ENCODE measurements around the gene RERE. TPM values are rescaled to one million over a fixed set of nuclear protein-coding genes. Genes with fewer than 3 reads are reported as not detected.

Gene RERE
- total RNA-seq, 3 donors from 2014 or later, result 99.5 to 204 (median 174) TPM

GRCh38 chr1:8664887-8665286, 152.6 kb downstream of the RERE start:
- Histone ChIP-seq H3K4me1 (ENCODE audit: low read depth) (peaks cover 35% of the 10 kb centered on the region), H3K9me3 (no peaks in the 10 kb centered on the region), H3K4me3 (no peak overlapping the region), H3K36me3 (ENCODE audit: low read depth) (no peaks in the 10 kb centered on the region)
- no peak for TF ChIP-seq CTCF (IDR thresholded peaks at IDR 0.05)
- ATAC-seq, result no peak
- intact Hi-C loops (cut with DNase I, micrococcal nuclease), result no loop called here
- no peak for DNase-seq

GRCh38 chr1:8663915-8664329, 153.5 kb downstream of the RERE start:
- intact Hi-C loops (cut with DNase I, micrococcal nuclease), result no loop called here
- no peak overlapping the region for H3K4me3 ChIP-seq

GRCh38 chr1:8663090-8663802, 154.2 kb downstream of the RERE start:
- no peaks in the 10 kb centered on the region for H3K9me3 ChIP-seq
- no peak for ATAC-seq
- H3K4me3 ChIP-seq, result no peak overlapping the region
- DNase-seq, result no peak
- no peak for TF ChIP-seq CTCF (IDR thresholded peaks at IDR 0.05)
- intact Hi-C loops (cut with DNase I, micrococcal nuclease), result no loop called here
- peaks cover 35% of the 10 kb centered on the region for H3K4me1 ChIP-seq (ENCODE audit: low read depth)
- H3K36me3 ChIP-seq (ENCODE audit: low read depth), result no peaks in the 10 kb centered on the region

More at GRCh38 chr1:8663915-8664329, 153.5 kb downstream of the RERE start:
- peaks cover 35% of the 10 kb centered on the region for H3K4me1 ChIP-seq (ENCODE audit: low read depth)
- H3K9me3 ChIP-seq, result no peaks in the 10 kb centered on the region
- H3K36me3 ChIP-seq (ENCODE audit: low read depth), result no peaks in the 10 kb centered on the region
- DNase-seq, result peak in 1 of 3 donors; percentile 32
- TF ChIP-seq CTCF (IDR thresholded peaks at IDR 0.05), result no peak
- peak; percentile 89 for ATAC-seq

GRCh38 chr1:8662380-8663072, 154.9 kb downstream of the RERE start:
- intact Hi-C loops (cut with DNase I, micrococcal nuclease), result no loop called here
- ATAC-seq, result no peak
- DNase-seq, result no peak
- TF ChIP-seq CTCF (IDR thresholded peaks at IDR 0.05), result no peak
- Histone ChIP-seq H3K36me3 (ENCODE audit: low read depth) (no peaks in the 10 kb centered on the region), H3K4me1 (ENCODE audit: low read depth) (peaks cover 35% of the 10 kb centered on the region), H3K9me3 (no peaks in the 10 kb centered on the region), H3K4me3 (no peak overlapping the region)

DNA sequence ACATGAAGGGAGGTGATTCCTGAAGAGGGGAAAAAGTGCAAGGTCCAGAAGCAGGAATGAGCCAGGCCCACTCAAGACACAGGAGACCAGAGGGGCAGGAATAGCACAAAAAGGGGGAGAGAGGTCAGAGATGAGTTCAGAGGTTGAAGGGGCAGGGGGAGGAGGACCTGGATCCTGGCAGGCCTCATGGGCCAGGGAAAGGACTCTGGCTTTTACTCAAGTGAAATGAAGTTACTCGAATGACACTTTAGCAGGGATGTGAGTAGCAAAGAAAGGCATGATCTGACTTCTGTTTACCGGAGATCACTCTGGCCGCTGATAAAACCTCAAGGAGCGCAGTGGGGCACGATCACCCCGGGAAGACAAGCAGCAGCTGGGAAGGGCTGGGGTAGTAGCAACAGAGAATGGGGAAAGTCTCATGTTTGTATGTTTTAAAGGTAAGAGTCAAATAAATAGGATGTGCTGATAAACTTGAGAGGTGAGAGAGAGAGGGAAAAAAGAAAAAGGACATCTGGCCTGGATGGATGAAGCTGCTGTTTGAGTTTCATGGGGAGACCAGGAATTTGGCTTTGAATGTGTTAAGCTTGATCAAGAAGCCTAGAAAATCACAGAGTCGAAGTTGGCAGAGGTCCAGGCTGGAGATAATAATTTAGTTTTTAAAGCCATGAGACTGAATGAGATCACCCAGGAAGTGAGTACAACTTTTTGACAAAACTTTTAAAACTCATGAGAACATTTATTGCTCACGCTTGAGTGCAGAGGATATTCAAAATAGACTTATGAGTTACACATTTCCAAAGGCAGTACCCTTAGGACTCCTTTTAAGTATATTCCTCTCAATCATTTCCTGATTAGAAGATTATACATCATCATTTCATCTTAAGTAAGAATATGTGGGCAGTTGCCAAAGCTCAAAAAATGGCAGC, 156.0 kb downstream of the RERE start:
- intact Hi-C loops (cut with DNase I, micrococcal nuclease), result no loop called here
- Histone ChIP-seq H3K36me3 (ENCODE audit: low read depth) (no peaks in the 10 kb centered on the region), H3K4me1 (ENCODE audit: low read depth) (peaks cover 29% of the 10 kb centered on the region), H3K4me3 (no peak overlapping the region), H3K9me3 (no peaks in the 10 kb centered on the region)
- TF ChIP-seq CTCF (IDR thresholded peaks at IDR 0.05), result no peak
- DNase-seq (no peak), ATAC-seq (peak; percentile 39)

All from mucosa of descending colon (tissue), 3 donors.